Endothelial cell of umbilical vein (primary cell): Measurements from ENCODE around the gene PTPN3.

Experiments used
- EZH2 ChIP-seq: IDR thresholded peaks from 2 replicates; pipeline ENCODE4 v1.6.1; 2012; ENCODE audit warnings: borderline replicate concordance, low read depth, mild to moderate bottlenecking, moderate library complexity, low read length, inconsistent platforms; ENCODE audit not compliant: severe bottlenecking
- FOS ChIP-seq: IDR thresholded peaks from 2 replicates; pipeline ENCODE4 v1.6.1; 2011; ENCODE audit warnings: mild to moderate bottlenecking, low read length, moderate library complexity, borderline replicate concordance; ENCODE audit not compliant: insufficient read depth
- GATA2 ChIP-seq: IDR thresholded peaks from 2 replicates; pipeline ENCODE4 v1.7.0; 2011; ENCODE audit warnings: low read depth, mild to moderate bottlenecking, moderate library complexity, mixed read lengths, low read length; ENCODE audit not compliant: insufficient read length, insufficient read depth
- POLR2AphosphoS5 ChIP-seq: IDR thresholded peaks from 2 replicates; pipeline ENCODE4 v1.6.1; 2012; ENCODE audit warnings: low read depth, mild to moderate bottlenecking, control low read depth, low read length, moderate library complexity; ENCODE audit not compliant: insufficient read depth
- TF ChIP-seq, protein P1 (sequence below), 2 donors: IDR thresholded peaks; 1 replicate in 1 of 2; 2 replicates in 1 of 2; pipeline ENCODE4 v1.5.1; 2011; ENCODE audit warnings: low read length in 2 of 2, mild to moderate bottlenecking in 2 of 2, moderate library complexity in 2 of 2, control low read depth in 1 of 2, inconsistent platforms in 1 of 2, low read depth in 1 of 2; ENCODE audit not compliant: insufficient read depth in 1 of 2; ENCODE audit errors: extremely low read depth in 1 of 2

DNA sequence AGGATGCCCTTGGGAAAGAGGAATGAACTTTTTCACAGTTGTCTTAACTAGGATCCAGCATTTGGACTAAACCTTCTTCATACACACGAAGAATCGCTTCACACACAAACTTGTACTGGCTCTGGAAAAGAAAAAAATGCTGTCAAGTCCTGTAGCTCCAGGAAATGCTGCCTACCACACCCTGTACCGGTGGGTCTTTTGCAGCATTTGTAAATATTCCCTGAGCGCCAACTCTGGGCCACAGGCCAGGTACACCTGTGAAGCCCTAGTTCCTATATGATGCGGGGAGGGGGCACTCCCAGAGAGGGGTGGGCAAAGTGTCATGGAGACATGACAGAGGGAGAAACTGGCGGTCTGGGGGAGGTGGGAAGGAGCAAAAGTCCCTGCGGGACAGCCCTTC lies 118.6 kb downstream of the PTPN3 start:
- no peak for TF ChIP-seq GATA2
- TF ChIP-seq, protein P1, sequence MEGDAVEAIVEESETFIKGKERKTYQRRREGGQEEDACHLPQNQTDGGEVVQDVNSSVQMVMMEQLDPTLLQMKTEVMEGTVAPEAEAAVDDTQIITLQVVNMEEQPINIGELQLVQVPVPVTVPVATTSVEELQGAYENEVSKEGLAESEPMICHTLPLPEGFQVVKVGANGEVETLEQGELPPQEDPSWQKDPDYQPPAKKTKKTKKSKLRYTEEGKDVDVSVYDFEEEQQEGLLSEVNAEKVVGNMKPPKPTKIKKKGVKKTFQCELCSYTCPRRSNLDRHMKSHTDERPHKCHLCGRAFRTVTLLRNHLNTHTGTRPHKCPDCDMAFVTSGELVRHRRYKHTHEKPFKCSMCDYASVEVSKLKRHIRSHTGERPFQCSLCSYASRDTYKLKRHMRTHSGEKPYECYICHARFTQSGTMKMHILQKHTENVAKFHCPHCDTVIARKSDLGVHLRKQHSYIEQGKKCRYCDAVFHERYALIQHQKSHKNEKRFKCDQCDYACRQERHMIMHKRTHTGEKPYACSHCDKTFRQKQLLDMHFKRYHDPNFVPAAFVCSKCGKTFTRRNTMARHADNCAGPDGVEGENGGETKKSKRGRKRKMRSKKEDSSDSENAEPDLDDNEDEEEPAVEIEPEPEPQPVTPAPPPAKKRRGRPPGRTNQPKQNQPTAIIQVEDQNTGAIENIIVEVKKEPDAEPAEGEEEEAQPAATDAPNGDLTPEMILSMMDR (IDR thresholded peaks at IDR 0.05; ENCODE audit: extremely low read depth in 1 of 2, insufficient read depth in 1 of 2, low read depth in 1 of 2, low read length in 2 of 2), result no peak
- no peak for TF ChIP-seq FOS
- no peak for TF ChIP-seq POLR2AphosphoS5
- TF ChIP-seq EZH2, result no peak
